DMS153 treated with DMSO at 0.1 percent for 48 hours (cell line): ENCODE measurements around the gene HNRNPUL1.
"Not testable (repeated sequence)": the region's sequence is repeated elsewhere in the genome, so short reads cannot be mapped to it uniquely, and the experiment has no call there.

ENCODE experiments used
- DNase-seq: peaks from one replicate; lab custom pipeline; 2025; ENCODE audit not compliant: unreplicated experiment; lab: John Stamatoyannopoulos, UW

Gene HNRNPUL1

DNA sequence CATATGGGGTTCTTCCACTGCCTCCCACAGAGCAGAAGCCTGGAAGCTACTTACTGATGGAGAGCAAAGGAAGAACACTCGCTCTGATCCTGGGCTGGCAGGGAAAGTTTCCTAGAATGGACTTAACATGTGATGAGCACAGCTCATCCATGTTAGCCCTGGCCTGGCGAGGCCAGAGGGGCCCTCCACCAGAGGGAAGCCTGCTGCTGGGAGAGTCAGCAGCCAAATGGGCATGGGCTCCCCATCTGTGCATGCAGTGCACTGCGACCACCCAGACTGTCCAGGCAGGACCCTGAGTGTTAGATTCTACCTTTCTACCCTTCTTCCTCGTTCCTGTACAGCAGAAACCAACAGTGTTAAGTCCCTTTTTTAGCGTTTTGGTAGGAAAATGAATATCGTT, 8.9 kb downstream of the HNRNPUL1 start:
- DNase-seq = no peak

DNA sequence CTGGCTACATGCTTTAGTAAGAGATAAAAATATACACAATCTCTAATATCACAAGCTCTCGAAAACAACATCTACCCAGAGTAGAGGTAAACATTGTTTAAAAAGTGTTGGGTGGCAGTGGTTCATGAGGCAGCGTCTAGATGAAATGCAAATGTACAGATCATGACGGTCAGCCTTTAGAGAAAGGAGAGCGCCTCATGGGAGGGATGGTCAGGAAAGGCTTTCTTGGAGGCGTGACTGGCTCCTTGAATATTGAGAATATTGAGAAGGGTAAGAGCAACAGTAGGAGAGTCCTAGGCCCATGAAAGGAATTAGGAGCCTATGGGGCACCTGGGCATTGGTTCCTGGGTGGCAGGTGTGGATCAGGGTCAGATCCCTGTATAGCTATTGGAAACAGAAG, 10.6 kb downstream of the HNRNPUL1 start:
- DNase-seq = no peak

DNA sequence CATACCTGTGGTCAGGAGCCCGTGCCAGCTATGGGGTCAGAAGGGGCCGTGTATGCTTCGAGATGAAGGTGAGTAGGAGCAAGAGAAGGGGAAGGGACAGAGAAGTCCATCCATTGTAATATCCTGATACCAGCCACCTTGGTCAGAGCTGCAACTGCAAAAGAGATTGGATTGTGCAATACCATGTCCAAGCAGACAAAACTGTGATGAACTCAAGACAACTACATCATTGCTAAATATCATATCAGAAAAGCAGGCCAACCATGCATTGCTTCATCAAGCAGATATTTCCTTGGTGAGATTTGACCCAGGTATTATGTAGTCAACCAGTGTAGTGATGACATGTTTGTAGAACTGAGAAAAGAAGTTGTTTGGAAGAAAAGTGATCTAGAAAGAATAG, 12.1 kb downstream of the HNRNPUL1 start:
- DNase-seq = no peak

DNA sequence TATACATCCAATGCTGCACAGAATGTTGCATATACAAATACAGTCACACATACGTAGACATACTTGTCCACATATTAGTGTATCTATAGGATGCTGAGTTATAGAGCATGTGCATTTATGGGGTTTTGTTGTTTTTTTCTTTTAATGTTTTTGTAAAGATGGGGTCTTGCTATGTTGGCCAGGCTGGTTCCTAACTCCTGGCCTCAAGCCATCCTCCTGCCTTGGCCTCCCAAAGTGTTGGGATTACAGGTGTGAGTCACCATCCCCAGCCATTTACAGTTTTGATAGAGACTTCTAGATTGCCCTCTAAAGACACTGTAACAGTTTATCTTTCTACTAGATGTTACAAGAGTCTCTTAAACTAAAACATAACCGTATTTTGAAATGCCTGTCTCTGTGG, 14.3 kb downstream of the HNRNPUL1 start:
- no peak for DNase-seq

DNA sequence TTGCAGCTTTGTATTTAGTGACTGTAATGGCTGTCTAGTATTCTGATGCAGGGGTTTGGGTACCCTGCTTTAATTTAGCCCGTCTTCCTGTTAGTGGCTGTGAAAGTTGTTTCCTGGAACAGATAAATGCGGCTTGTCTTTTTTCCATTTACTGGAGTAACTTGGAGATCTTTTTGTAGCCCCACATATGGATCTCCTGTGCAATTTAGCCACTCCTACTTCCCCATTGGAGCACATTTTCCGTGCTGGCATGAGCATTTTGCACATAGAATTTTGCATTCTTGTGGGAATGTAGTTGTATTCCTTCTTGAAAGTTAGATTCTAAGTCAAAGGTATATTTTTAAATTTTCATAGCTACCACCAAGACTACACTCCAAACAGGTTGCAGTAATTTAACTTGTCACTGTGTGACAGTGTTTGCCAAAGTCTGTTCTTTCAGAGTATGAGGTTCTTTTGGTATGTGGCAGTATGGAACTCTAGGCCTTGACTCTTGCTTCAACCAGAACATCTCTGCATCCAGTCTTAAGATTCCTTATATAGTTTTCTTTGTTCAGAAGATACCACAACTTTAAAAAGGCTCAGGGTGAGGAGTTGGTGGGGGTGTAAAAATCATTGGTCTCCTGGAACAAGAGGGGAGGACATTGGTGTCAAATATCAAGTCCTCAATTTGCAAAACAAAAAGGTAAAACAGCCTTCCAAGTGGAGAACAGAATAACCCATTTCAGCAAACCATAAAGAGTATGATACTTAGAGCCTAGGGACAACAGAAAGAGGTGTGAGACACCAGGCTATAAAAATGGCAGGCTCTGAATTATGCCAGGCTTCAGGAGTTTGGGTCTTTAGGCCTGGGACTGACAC, 24.7 kb downstream of the HNRNPUL1 start:
- DNase-seq = no peak

DNA sequence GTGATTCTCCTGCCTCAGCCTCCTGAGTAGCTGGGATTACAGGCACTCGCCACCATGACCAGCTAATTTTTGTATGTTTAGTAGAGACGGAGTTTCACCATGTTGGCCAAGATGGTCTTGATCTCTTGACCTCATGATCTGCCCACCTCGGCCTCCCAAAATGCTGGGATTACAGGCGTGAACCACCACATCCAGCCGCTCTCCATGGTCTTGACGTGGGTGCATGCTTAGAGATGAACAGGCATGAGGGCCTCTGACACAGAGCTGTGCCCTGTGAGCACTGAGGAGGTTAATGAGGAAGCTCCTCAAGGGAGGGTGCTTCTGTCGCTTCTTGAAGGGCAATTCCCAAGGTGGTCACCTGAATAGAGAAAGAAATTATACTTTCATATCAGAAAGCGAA, 25.6 kb downstream of the HNRNPUL1 start:
- not testable (repeated sequence) for DNase-seq

DNA sequence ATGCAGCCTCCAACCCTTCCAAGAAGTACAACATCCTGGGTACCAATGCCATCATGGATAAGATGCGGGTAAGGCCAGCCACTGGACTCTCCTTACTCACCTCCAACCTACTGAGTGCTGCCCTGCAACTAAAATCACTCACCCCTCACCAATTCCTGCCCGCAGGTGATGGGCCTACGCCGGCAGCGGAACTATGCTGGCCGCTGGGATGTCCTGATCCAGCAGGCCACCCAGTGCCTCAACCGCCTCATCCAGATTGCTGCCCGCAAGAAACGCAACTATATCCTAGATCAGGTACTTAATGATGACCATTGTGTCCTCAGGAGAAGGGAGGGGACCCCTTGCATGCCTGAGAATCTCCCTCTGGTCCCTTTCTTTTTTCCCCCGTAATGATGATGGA, 30.2 kb downstream of the HNRNPUL1 start:
- DNase-seq = no peak

DNA sequence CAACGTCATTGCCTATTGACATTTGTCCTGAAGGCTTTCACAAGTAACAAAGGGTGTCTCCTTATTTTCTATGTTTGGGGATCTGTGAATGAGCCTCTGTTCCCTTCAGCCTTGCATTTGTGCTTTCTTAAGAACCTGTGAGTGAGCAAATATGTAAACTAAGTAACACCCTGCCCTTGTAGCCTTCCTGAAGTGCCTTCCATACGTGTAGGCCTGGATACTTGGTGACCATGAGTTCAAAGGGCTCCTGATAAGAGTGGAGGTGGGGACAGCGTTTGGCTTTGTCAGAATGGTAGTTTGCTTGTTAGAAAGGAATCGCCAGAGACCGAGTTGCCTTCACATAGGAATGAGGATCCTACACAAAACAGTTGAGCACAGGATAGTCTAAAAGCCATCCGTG, 31.3 kb downstream of the HNRNPUL1 start:
- no peak for DNase-seq

DNA sequence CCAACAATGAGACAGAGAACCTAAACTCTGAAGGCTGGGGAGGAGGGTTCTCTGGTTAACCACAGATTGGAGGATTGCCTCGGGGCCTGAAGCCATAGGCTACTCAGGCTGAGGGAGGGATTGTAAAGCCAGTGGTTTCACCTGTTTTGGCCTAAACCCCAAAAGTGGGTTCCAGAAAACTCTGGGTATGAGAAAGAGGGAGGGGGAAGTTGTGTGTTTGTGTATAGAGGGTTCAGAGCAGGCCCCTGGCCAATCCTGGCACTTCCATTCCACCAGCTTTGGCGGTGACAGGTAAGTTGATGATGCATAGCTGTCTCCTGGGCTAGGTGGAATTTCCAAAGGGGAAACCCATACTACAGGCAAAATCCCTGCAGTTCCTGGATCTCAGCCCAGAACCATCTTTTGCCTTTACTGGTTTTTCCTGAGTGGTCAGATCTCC, 32.3 kb downstream of the HNRNPUL1 start:
- DNase-seq = no peak

DNA sequence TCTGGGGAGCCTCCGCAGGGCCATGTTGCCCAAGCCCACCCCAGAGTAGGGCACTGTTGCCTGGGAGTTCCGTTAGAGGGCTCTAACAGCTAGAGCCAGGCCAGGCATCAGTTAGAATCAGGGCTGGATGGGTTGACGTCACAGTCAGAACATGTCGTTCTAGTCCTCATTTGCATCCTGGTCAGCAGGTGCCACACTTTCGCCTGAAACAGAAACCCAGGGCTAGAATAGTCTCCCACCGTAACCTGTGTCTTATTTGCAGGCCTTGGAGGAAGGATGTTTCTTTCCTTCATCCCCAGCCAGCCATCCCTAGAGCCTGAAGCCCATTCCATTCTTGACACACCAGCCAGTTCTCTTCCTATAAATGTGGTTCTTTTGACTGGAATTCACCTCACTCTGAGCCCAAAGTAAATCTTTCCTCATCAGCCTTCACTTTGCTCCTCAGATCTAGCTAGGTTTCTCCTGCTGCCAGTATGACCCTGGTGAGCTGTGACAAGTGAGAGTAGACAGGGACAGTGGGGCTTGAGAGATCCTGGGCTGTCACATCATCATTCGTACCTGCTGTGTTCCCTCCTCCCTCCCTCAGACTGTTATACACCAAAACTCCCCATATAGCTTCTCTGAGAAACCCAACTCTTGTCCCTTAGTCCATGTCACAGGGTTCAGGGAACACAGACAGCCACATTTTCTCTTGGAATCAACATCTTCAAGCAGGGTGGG, 33.6 kb downstream of the HNRNPUL1 start:
- no peak for DNase-seq

DNA sequence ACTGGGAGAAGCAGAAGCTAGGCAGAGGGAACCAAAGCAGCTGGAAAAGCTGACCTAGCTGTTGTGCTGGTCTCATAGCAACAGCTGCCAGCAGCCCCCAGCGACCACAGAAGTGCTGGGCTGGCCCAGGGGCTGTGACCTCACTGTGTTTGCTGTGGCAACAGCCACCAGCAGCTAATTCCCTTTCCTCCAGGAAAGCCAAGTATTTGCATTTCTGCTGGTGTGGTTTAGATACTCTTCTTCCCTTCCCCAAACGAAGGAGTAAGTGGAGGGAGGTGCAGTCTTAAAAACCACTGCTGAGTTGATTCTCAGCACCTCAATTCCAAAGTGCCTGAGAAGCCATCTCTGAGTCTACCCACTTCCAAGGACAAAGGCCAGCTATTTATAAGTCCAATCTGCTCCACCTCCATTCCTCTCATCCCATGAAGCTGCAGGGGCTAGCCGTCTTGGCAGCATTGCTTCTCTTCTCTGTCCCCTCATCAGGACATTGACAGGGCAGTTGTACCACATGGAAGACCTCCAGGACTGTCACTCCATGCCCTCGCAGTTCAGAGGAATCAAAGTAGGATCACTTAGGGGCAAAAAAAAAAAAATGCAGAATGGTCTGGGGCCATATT, 34.3 kb downstream of the HNRNPUL1 start:
- no peak for DNase-seq

DNA sequence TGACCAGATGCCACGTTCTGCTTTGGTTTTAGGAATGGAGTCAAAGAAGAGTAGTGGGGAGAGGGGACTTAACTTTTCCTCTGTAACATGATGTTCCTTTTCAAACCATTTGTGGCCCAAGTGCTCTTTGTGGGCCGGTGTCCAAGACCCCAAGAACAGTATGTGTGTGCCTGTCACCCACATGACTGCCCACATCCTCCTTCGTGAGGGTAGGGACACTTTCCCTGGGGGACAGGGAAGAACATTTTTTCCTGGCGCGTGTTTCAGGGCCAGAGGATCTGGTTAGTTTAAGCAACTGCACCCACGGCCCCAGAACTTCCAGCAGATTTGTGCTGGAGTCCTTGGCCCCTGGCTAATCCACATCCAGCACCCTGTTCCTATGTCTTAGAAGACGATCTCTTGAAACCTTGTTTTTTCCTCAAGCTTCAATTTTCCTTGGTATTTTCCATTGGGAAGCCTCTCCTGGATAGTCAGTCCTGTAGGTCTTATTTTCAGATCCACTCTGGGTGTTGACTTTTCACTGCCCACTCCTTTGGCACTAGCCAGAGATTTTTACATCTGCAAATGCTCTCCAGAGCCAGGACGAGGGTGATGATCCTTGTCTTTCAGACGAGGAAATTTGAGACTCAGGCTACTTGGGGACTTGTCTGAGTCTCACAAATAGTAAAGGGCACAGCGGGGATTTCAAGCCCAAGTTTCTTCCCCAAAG, 35.0 kb downstream of the HNRNPUL1 start:
- no peak for DNase-seq

DNA sequence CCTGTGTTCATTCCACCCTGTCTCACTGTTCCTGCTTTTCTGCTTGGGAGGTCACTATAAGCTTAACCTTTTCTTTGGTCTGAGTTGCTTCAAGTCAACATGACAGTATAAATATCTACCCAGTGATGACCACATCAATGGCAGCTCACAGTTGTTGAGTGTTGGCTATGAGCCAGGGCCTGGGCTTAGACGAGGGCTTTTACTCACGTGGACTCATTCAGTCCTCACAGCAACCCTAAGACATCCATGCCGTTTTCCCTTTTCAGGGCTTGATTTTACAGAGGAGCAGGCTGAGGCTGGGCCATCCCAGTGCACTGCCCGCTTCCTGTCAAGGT, 35.5 kb downstream of the HNRNPUL1 start:
- no peak for DNase-seq

DNA sequence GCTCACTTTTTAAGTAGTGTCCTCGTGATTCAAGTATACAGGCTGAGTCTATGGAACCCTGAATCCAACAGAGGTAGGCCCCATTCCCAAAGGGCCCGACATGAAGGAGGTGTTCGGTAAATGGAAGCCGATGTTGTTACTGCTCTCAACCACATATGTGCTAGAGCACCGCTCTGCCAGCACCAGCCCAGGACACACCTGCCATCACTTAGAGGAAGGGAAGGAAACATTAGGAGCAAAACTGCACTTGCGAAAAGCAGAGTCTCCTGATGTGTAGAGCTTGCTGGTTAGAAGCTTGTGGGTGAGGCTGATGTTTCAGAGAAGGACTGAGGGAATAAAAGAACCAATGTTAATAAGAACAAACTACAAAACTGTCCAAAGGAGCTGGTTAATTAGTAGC, 36.4 kb downstream of the HNRNPUL1 start:
- no peak for DNase-seq

DNA sequence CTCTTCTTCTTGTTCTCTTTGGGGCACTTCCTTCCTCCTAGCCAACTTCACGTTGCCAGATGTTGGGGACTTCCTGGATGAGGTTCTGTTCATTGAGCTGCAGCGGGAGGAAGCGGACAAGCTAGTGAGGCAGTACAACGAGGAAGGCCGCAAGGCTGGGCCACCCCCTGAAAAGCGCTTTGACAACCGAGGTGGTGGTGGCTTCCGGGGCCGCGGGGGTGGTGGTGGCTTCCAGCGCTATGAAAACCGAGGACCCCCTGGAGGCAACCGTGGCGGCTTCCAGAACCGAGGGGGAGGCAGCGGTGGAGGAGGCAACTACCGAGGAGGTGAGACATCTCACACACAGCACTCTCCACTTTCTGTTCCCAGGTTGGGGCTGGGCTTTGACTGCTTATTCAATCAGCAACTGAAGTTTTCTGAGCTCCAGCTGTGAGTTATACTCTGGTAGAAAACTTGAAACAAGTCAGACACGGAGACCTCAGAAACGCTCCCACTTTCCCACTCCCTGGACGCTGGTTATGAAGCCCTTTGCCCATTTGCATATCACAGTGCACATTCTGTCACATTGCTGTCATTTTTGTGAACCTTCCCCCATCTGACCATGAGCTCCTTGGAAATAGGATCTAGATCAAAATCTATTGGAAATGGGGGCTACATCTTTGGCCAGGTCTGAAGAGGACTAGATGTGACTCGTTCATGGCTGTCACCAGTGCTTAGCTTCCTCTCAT, 38.6 kb downstream of the HNRNPUL1 start:
- DNase-seq = no peak

DNA sequence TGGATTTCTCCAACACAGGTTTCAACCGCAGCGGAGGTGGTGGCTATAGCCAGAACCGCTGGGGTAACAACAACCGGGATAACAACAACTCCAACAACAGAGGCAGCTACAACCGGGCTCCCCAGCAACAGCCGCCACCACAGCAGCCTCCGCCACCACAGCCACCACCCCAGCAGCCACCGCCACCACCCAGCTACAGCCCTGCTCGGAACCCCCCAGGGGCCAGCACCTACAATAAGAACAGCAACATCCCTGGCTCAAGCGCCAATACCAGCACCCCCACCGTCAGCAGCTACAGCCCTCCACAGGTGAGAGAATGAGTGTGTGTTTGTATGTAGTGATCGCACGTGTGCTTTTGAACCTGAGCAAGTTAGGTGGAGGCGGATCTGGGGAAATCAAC, 39.8 kb downstream of the HNRNPUL1 start:
- DNase-seq = no peak

DNA sequence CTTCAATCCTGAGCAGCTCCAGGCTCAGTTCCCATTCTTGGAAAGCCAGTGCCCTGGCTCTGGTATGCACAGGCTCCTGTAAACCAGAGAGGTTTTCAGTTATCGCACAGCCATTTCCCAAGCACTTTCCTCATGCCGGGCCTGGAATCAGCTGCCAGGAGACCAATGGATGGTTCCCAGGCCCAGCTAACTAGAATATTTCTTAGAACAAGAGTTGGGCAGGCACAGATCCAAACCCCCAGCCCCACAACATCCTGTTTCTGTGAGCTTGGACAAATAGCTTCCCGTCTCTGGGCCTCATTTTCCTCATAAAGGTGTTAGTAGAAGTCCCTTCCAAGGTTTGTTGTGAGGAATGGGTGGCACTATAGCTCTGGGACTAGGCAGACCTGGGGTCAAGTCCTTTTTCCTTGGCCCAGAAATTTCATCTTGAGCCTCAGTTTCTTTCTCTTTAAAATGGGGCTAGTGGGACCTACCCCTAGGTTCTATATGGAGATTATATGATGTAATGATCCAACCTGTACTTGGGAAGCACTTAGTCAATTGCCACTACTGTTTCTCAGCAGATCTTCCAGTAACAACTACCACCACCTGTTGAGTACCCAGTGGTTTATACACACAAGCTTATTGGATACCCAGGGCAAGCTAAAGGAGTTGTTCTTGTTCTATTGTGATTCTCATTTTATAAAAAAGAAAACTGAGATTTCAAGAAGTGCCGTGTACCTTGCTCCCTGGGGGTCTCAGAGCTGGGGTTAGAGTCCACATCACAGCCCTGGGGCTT, 40.7 kb downstream of the HNRNPUL1 start:
- no peak for DNase-seq

DNA sequence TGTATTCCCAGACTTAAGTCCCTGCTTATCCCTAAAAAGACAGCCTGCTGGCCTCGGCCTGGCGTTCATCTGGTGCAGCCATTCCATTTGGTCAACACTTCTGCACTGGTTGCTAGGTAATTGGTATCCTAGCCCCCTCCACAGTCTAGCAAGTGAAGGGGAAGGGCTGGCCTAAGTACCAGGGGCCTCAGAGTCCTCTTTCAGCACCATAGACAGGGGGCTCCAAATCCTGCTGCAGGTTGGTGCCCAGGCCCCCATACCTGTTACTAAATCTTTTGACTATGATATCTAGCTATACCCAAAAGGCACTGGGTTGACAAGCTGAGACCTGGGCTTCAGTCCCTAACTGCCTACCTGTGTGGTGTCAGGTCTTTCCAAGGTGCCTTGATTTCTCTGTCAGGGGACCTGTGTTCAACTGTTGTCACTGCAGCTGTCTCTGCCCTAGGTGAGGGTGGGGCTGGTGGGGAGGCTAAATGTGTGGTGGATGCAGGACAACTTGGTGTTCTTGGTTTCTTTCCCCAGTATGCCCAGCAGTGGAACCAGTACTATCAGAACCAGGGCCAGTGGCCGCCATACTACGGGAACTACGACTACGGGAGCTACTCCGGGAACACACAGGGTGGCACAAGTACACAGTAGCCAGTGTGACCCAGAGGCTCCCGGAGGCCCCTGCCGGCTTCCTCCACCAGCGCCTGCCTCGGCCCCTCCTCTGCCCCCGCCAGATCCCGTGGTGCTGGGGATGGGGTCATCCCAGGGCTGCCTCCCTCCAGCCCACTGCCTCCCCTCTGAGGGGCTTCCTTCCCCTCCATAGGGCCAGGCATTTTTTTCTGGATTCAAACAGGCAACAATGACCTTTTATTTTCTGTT, 42.0 kb downstream of the HNRNPUL1 start:
- no peak for DNase-seq
